ENCODE data around the gene ZFR.

DNA sequence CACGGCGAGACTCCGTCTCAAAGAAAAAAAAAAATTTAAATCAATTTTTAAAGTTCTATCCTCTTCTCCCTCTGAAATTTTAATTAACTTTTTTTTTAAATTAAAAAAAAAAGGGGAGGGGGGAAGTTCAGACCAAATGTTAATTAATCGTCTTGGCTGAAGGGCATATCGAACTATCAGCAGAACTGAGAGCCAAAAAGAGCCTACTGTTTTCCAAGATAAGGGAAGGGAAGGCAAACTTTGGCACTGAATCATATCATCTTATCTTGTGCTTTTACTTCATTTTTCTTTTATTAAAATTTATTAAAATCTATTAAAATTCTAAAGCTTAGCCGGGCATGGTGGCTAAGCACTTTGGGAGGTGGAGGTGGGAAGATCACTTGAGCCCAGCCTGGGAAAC is 85.9 kb downstream of the ZFR start:
- TF ChIP-seq, protein P1, sequence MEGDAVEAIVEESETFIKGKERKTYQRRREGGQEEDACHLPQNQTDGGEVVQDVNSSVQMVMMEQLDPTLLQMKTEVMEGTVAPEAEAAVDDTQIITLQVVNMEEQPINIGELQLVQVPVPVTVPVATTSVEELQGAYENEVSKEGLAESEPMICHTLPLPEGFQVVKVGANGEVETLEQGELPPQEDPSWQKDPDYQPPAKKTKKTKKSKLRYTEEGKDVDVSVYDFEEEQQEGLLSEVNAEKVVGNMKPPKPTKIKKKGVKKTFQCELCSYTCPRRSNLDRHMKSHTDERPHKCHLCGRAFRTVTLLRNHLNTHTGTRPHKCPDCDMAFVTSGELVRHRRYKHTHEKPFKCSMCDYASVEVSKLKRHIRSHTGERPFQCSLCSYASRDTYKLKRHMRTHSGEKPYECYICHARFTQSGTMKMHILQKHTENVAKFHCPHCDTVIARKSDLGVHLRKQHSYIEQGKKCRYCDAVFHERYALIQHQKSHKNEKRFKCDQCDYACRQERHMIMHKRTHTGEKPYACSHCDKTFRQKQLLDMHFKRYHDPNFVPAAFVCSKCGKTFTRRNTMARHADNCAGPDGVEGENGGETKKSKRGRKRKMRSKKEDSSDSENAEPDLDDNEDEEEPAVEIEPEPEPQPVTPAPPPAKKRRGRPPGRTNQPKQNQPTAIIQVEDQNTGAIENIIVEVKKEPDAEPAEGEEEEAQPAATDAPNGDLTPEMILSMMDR (IDR thresholded peaks at IDR 0.05; ENCODE audit: low read depth, low read length), result no peak
- TF ChIP-seq POLR2A (IDR thresholded peaks at IDR 0.05; ENCODE audit: extremely low read depth, insufficient read length) (no peak), MYC (IDR thresholded peaks at IDR 0.05; ENCODE audit: low read depth, low read length) (no peak)

Measured in NB4 (cell line).